GM18499 (cell line): ENCODE data around the gene ZNF740.

Experiments
- ATAC-seq: cut with Tn5 transposase; IDR thresholded peaks from one replicate; pipeline ENCODE4 v1.9.1; 2021; ENCODE audit warnings: moderate number of reproducible peaks; ENCODE audit not compliant: insufficient read depth, unreplicated experiment

Gene ZNF740

GRCh38 chr12:53211476-53212381, 31.2 kb downstream of the ZNF740 start:
- ATAC-seq: no peak

- no peak for ATAC-seq
Measured at GRCh38 chr12:53212931-53213330, 32.4 kb downstream of the ZNF740 start.

GRCh38 chr12:53213348-53213747, 32.8 kb downstream of the ZNF740 start:
- ATAC-seq: no peak

GRCh38 chr12:53214221-53214620, 33.7 kb downstream of the ZNF740 start:
- no peak for ATAC-seq

- no peak for ATAC-seq
Measured at GRCh38 chr12:53214687-53215455, 34.3 kb downstream of the ZNF740 start.

GRCh38 chr12:53215497-53215896, 35.0 kb downstream of the ZNF740 start:
- no peak for ATAC-seq

- ATAC-seq: no peak
Measured at GRCh38 chr12:53217051-53217930, 36.8 kb downstream of the ZNF740 start.

- no peak for ATAC-seq
Measured at GRCh38 chr12:53217931-53218307, 37.4 kb downstream of the ZNF740 start.

GRCh38 chr12:53218551-53219291, 38.2 kb downstream of the ZNF740 start:
- no peak for ATAC-seq

GRCh38 chr12:53219292-53219955, 38.9 kb downstream of the ZNF740 start:
- no peak for ATAC-seq

GRCh38 chr12:53219956-53220693, 39.6 kb downstream of the ZNF740 start:
- ATAC-seq: no peak

- ATAC-seq: no peak
Measured at GRCh38 chr12:53220694-53221202, 40.2 kb downstream of the ZNF740 start.

- no peak for ATAC-seq
Measured at GRCh38 chr12:53221203-53222080, 40.9 kb downstream of the ZNF740 start.

GRCh38 chr12:53222170-53222721, 41.7 kb downstream of the ZNF740 start:
- no peak for ATAC-seq

GRCh38 chr12:53222806-53223261, 42.3 kb downstream of the ZNF740 start:
- ATAC-seq: no peak

GRCh38 chr12:53223389-53224060, 43.0 kb downstream of the ZNF740 start:
- ATAC-seq: no peak
